ENCODE results near the gene SHF.

The SHF gene

DNA sequence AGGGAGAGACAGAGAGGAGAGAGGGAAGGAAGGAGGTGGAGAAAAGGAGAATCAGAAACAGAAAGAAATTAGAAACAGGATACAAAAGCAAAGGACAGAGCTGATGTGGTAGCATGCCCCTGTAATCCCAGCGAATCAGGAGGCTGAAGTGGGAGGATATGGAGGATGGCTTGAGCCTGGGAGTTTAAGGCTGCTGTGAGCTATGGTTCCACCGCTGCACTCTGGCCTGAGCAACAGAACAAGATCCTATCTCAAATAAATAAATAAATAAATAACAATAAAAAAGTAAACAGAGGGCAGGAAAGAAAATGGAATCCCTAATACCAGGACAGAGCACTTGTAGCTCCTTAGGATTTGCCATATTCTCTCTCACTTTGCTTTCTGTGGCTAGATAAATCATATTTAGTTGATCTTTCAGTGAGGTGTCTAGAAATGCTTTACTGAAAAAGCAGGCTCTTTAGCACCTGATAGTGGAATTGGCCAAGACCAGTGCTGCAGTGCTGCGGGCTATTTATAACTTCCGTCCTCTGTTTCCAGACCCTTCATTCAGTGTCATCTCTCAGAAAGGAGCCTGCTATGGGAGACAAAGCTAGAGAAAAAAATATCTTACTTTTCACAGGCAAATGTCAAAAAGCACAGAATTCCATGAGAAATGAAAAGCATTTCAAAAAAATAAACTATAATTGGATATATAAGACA, 44.2 kb upstream of the SHF start:
- no peak for DNase-seq
- Histone ChIP-seq H2BK5ac (ENCODE audit: low read depth, low read length, poor library complexity) (no peak overlapping the region), H3K79me1 (ENCODE audit: low read length) (no peaks in the 10 kb centered on the region), H3K27me3 (ENCODE audit: insufficient read depth, low read length) (no peaks in the 10 kb centered on the region), H3K4ac (ENCODE audit: low read depth, low read length) (no peak overlapping the region), H4K91ac (ENCODE audit: low read depth, low read length) (no peak overlapping the region), H4K8ac (ENCODE audit: low read depth, low read length) (no peak overlapping the region), H3K79me2 (ENCODE audit: control insufficient read depth, insufficient read depth, low read length, poor library complexity) (no peaks in the 10 kb centered on the region), H3K4me2 (ENCODE audit: low read length) (no peak overlapping the region), H2AFZ (ENCODE audit: insufficient read depth, low read length, poor library complexity) (no peak overlapping the region), H3K4me3 (ENCODE audit: low read depth, low read length) (no peak overlapping the region), H3K18ac (ENCODE audit: low read length) (no peak overlapping the region), H3K23ac (ENCODE audit: low read length) (no peak overlapping the region), H3K9ac (ENCODE audit: low read length) (no peak overlapping the region), H3K9me3 (ENCODE audit: insufficient read depth, low read depth, low read length) (peaks cover 5% of the 10 kb centered on the region), H4K12ac (ENCODE audit: low read depth, low read length) (no peak overlapping the region), H3K27ac (ENCODE audit: low read depth, low read length) (no peak overlapping the region), H2BK12ac (ENCODE audit: low read length) (no peak overlapping the region), H2AK5ac (ENCODE audit: low read length) (no peak overlapping the region), H3K4me1 (ENCODE audit: control insufficient read depth in 1 of 2, insufficient read depth in 2 of 2, low read length in 2 of 2) (no peaks in the 10 kb centered on the region), H2BK120ac (ENCODE audit: insufficient read depth, low read length, poor library complexity) (no peak overlapping the region), H3K14ac (ENCODE audit: low read length) (no peak overlapping the region), H3K36me3 (ENCODE audit: control insufficient read depth in 1 of 2, insufficient read depth in 2 of 2, low read length in 2 of 2) (no peaks in the 10 kb centered on the region)
- no CpG with 5 or more reads among the region's 4 CpGs for WGBS (ENCODE audit: extremely low coverage, insufficient coverage, insufficient read length)

DNA sequence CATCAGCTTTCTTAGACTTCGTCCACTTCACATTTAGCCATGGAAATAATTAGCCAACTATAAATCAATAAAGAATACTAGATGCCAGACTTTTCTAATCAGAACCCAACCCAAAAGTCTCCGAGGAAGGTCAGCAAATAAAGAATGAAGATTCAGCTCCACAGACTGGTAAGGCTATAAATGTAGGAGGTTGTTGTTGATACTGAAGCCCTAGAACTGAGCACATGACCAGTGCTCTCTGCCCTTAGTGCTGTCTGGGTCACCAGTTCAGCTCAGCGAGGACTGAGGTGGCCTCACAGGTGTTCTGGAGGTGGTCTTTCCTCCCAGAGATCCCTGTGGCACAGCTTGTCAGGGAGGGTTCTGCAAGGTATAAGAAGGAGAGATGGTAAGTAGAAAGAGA, 43.4 kb upstream of the SHF start:
- H3K4ac ChIP-seq (ENCODE audit: low read depth, low read length), result no peak overlapping the region
- no CpG with 5 or more reads among the region's 3 CpGs for WGBS (ENCODE audit: extremely low coverage, insufficient coverage, insufficient read length)
- no peak overlapping the region for H4K8ac ChIP-seq (ENCODE audit: low read depth, low read length)
- H3K4me3 ChIP-seq (ENCODE audit: low read depth, low read length), result no peak overlapping the region
- no peaks in the 10 kb centered on the region for H3K27me3 ChIP-seq (ENCODE audit: insufficient read depth, low read length)
- no peak overlapping the region for H3K9ac ChIP-seq (ENCODE audit: low read length)
- no peak overlapping the region for H3K18ac ChIP-seq (ENCODE audit: low read length)
- H3K79me1 ChIP-seq (ENCODE audit: low read length), result no peaks in the 10 kb centered on the region
- H2BK5ac ChIP-seq (ENCODE audit: low read depth, low read length, poor library complexity), result no peak overlapping the region
- no peak overlapping the region for H2BK120ac ChIP-seq (ENCODE audit: insufficient read depth, low read length, poor library complexity)
- no peaks in the 10 kb centered on the region for H3K4me1 ChIP-seq (ENCODE audit: control insufficient read depth in 1 of 2, insufficient read depth in 2 of 2, low read length in 2 of 2)
- no peaks in the 10 kb centered on the region for H3K36me3 ChIP-seq (ENCODE audit: control insufficient read depth in 1 of 2, insufficient read depth in 2 of 2, low read length in 2 of 2)
- no peak overlapping the region for H3K27ac ChIP-seq (ENCODE audit: low read depth, low read length)
- H2BK12ac ChIP-seq (ENCODE audit: low read length), result no peak overlapping the region
- H3K4me2 ChIP-seq (ENCODE audit: low read length), result no peak overlapping the region
- H4K12ac ChIP-seq (ENCODE audit: low read depth, low read length), result no peak overlapping the region
- no peak for DNase-seq
- no peak overlapping the region for H4K91ac ChIP-seq (ENCODE audit: low read depth, low read length)
- H3K23ac ChIP-seq (ENCODE audit: low read length), result no peak overlapping the region
- no peak overlapping the region for H2AFZ ChIP-seq (ENCODE audit: insufficient read depth, low read length, poor library complexity)
- H3K79me2 ChIP-seq (ENCODE audit: control insufficient read depth, insufficient read depth, low read length, poor library complexity), result no peaks in the 10 kb centered on the region
- H3K9me3 ChIP-seq (ENCODE audit: insufficient read depth, low read depth, low read length), result peaks cover 5% of the 10 kb centered on the region
- H2AK5ac ChIP-seq (ENCODE audit: low read length), result no peak overlapping the region
- no peak overlapping the region for H3K14ac ChIP-seq (ENCODE audit: low read length)

GRCh38 chr15:45230245-45230965, 42.6 kb upstream of the SHF start:
- H4K8ac ChIP-seq (ENCODE audit: low read depth, low read length), result no peak overlapping the region
- H3K27me3 ChIP-seq (ENCODE audit: insufficient read depth, low read length), result no peaks in the 10 kb centered on the region
- H3K36me3 ChIP-seq (ENCODE audit: control insufficient read depth in 1 of 2, insufficient read depth in 2 of 2, low read length in 2 of 2), result no peaks in the 10 kb centered on the region
- no peak overlapping the region for H2AFZ ChIP-seq (ENCODE audit: insufficient read depth, low read length, poor library complexity)
- no peak overlapping the region for H3K14ac ChIP-seq (ENCODE audit: low read length)
- peaks cover 5% of the 10 kb centered on the region for H3K9me3 ChIP-seq (ENCODE audit: insufficient read depth, low read depth, low read length)
- H4K91ac ChIP-seq (ENCODE audit: low read depth, low read length), result no peak overlapping the region
- no peak overlapping the region for H3K4me3 ChIP-seq (ENCODE audit: low read depth, low read length)
- no peaks in the 10 kb centered on the region for H3K79me1 ChIP-seq (ENCODE audit: low read length)
- no peaks in the 10 kb centered on the region for H3K79me2 ChIP-seq (ENCODE audit: control insufficient read depth, insufficient read depth, low read length, poor library complexity)
- H3K18ac ChIP-seq (ENCODE audit: low read length), result no peak overlapping the region
- H3K4me1 ChIP-seq (ENCODE audit: control insufficient read depth in 1 of 2, insufficient read depth in 2 of 2, low read length in 2 of 2), result no peaks in the 10 kb centered on the region
- H2BK5ac ChIP-seq (ENCODE audit: low read depth, low read length, poor library complexity), result no peak overlapping the region
- H3K27ac ChIP-seq (ENCODE audit: low read depth, low read length), result no peak overlapping the region
- DNase-seq, result no peak
- H3K4ac ChIP-seq (ENCODE audit: low read depth, low read length), result no peak overlapping the region
- WGBS (ENCODE audit: extremely low coverage, insufficient coverage, insufficient read length), result no CpG with 5 or more reads among the region's 1 CpG
- H2BK120ac ChIP-seq (ENCODE audit: insufficient read depth, low read length, poor library complexity), result no peak overlapping the region
- no peak overlapping the region for H2BK12ac ChIP-seq (ENCODE audit: low read length)
- H2AK5ac ChIP-seq (ENCODE audit: low read length), result no peak overlapping the region
- H4K12ac ChIP-seq (ENCODE audit: low read depth, low read length), result no peak overlapping the region
- H3K9ac ChIP-seq (ENCODE audit: low read length), result no peak overlapping the region
- H3K23ac ChIP-seq (ENCODE audit: low read length), result no peak overlapping the region
- no peak overlapping the region for H3K4me2 ChIP-seq (ENCODE audit: low read length)

- Histone ChIP-seq H2BK120ac (ENCODE audit: insufficient read depth, low read length, poor library complexity) (no peak overlapping the region), H3K27me3 (ENCODE audit: insufficient read depth, low read length) (no peaks in the 10 kb centered on the region), H4K8ac (ENCODE audit: low read depth, low read length) (no peak overlapping the region), H3K27ac (ENCODE audit: low read depth, low read length) (no peak overlapping the region), H2BK5ac (ENCODE audit: low read depth, low read length, poor library complexity) (no peak overlapping the region), H2AFZ (ENCODE audit: insufficient read depth, low read length, poor library complexity) (no peak overlapping the region), H4K91ac (ENCODE audit: low read depth, low read length) (no peak overlapping the region), H3K4ac (ENCODE audit: low read depth, low read length) (no peak overlapping the region), H3K9me3 (ENCODE audit: insufficient read depth, low read depth, low read length) (peaks cover 5% of the 10 kb centered on the region), H3K4me3 (ENCODE audit: low read depth, low read length) (no peak overlapping the region), H2BK12ac (ENCODE audit: low read length) (no peak overlapping the region), H3K79me2 (ENCODE audit: control insufficient read depth, insufficient read depth, low read length, poor library complexity) (no peaks in the 10 kb centered on the region), H3K4me1 (ENCODE audit: control insufficient read depth in 1 of 2, insufficient read depth in 2 of 2, low read length in 2 of 2) (no peaks in the 10 kb centered on the region), H3K18ac (ENCODE audit: low read length) (no peak overlapping the region), H3K4me2 (ENCODE audit: low read length) (no peak overlapping the region), H2AK5ac (ENCODE audit: low read length) (no peak overlapping the region), H3K79me1 (ENCODE audit: low read length) (no peaks in the 10 kb centered on the region), H3K14ac (ENCODE audit: low read length) (no peak overlapping the region), H3K23ac (ENCODE audit: low read length) (no peak overlapping the region), H4K12ac (ENCODE audit: low read depth, low read length) (no peak overlapping the region), H3K36me3 (ENCODE audit: control insufficient read depth in 1 of 2, insufficient read depth in 2 of 2, low read length in 2 of 2) (no peaks in the 10 kb centered on the region), H3K9ac (ENCODE audit: low read length) (no peak overlapping the region)
- no peak for DNase-seq
- no CpG with 5 or more reads among the region's 5 CpGs for WGBS (ENCODE audit: extremely low coverage, insufficient coverage, insufficient read length)
Observed at GRCh38 chr15:45228931-45229330, 41.2 kb upstream of the SHF start.

Measured in trophoblast cell (in vitro differentiated cells and primary cell).